ENCODE data around the gene HEPACAM. TPM values are rescaled to one million over a fixed set of nuclear protein-coding genes. Genes with fewer than 3 reads are reported as not detected.

HEPACAM gene
- total RNA-seq, 1 donor from 2014 or later: not detected

DNA sequence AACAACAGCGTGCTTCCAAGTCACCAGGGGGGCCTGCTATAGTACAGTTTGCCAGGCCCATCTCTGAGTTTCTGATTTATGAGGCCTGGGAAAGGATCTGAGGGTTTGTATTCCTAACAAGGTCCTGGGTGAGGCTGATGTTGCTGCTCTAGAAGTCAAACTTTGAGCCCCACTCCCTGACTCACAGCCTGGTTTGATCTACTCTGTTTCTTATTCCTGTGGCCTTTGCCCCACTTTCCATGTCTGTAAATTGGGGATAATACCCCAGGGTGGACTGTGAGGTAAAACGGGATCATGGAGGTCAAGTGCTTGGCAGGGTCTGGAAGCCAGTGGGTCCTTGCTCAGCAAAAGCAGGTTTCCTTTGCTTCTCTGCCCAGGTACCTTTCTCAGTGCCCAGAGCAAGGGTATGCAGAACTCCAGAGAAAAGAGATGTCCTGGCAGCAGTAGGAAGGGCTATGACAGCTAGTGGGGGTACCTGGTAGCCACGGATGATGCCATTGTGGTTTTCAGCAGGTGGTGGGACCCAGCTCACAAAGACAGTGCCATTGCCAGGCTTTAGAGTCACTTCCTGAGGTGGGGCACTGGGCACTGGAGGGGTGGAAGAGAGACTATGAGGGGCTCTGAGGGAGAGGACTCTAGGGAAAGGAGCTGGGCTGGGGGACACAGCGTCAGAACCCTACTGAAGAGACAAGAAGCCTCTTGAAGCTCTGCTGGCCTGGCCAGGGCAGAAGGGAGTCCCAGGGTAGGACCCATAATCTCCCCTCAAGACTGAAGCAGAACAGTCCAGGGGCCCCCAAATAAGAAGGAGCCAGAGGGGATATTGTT is 41.0 kb downstream of the HEPACAM start:
- H3K27me3 Mint-ChIP-seq (ENCODE audit: low read depth): peaks cover 13% of the 10 kb centered on the region
- H3K4me3 Mint-ChIP-seq (ENCODE audit: low read depth): no peak overlapping the region
- no peak overlapping the region for H3K27ac Mint-ChIP-seq
- intact Hi-C loops (cut with micrococcal nuclease): no loop called here
- no peaks in the 10 kb centered on the region for H3K36me3 Mint-ChIP-seq (ENCODE audit: low read depth)
- no peaks in the 10 kb centered on the region for H3K9me3 Mint-ChIP-seq
- no peaks in the 10 kb centered on the region for H3K4me1 Mint-ChIP-seq (ENCODE audit: low read depth)
- DNase-seq (ENCODE audit: low spot score): no peak

- no peak for DNase-seq (ENCODE audit: low spot score)
- intact Hi-C loops (cut with micrococcal nuclease): no loop called here
- Mint-ChIP-seq H3K9me3 (no peaks in the 10 kb centered on the region), H3K4me1 (ENCODE audit: low read depth) (no peaks in the 10 kb centered on the region), H3K27me3 (ENCODE audit: low read depth) (peaks cover 10% of the 10 kb centered on the region), H3K4me3 (ENCODE audit: low read depth) (no peak overlapping the region), H3K27ac (no peak overlapping the region), H3K36me3 (ENCODE audit: low read depth) (no peaks in the 10 kb centered on the region)
Observed at GRCh38 chr11:124893781-124894401, 42.0 kb downstream of the HEPACAM start.

GRCh38 chr11:124892750-124893454 is 42.9 kb downstream of the HEPACAM start:
- intact Hi-C loops (cut with micrococcal nuclease): no loop called here
- no peak overlapping the region for H3K4me3 Mint-ChIP-seq (ENCODE audit: low read depth)
- H3K27me3 Mint-ChIP-seq (ENCODE audit: low read depth): peaks cover 15% of the 10 kb centered on the region
- no peaks in the 10 kb centered on the region for H3K4me1 Mint-ChIP-seq (ENCODE audit: low read depth)
- no peaks in the 10 kb centered on the region for H3K36me3 Mint-ChIP-seq (ENCODE audit: low read depth)
- no peak overlapping the region for H3K27ac Mint-ChIP-seq
- DNase-seq (ENCODE audit: low spot score): no peak
- no peaks in the 10 kb centered on the region for H3K9me3 Mint-ChIP-seq

DNA sequence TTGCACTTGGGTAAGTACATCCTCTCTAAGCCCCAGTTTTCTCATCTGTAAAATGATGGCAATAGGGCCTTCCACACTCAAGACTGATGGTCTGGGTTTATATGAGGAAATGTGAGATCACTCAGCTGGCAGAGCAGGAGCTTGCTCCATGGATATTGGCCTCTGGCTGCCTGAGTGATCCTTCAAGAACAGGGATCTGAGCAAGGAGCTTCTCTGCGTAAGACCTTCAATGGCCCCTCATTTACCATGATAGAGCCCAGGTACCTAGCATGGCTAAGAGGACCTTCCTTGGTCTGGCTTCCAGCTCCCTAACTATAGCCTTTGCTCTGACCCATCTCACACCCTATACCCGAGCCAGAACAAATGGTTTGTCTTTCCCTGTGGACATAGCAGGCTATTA is 43.7 kb downstream of the HEPACAM start:
- no peaks in the 10 kb centered on the region for H3K36me3 Mint-ChIP-seq (ENCODE audit: low read depth)
- DNase-seq (ENCODE audit: low spot score): no peak

DNA sequence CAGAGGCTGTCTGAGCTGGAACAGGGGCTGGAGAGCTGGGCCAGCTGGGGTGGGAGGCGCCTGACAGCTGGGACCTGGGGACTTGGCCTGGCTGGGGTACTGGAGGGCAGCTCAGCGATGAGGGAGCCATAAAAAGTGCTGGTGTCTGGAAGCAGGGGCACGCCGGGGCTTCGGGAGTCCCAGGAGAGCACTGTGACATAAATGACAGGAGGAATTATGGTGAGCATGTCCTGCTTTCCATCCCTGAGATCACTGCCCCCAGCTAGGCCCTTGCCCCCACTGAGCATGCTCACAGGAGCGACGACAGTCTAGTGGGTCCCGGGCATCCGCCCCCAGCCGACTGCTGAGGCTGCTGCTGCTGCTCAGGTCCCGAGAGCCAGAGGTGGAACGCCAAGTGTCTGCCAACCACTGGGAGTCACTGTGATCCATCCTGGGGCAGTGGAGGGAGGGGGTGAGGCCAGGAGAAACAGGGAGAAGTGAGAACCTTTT is 44.4 kb downstream of the HEPACAM start:
- no peak overlapping the region for H3K27ac Mint-ChIP-seq
- DNase-seq (ENCODE audit: low spot score): no peak
- peaks cover 15% of the 10 kb centered on the region for H3K27me3 Mint-ChIP-seq (ENCODE audit: low read depth)
- intact Hi-C loops (cut with micrococcal nuclease): no loop called here
- H3K36me3 Mint-ChIP-seq (ENCODE audit: low read depth): no peaks in the 10 kb centered on the region
- no peaks in the 10 kb centered on the region for H3K4me1 Mint-ChIP-seq (ENCODE audit: low read depth)
- no peaks in the 10 kb centered on the region for H3K9me3 Mint-ChIP-seq
- H3K4me3 Mint-ChIP-seq (ENCODE audit: low read depth): no peak overlapping the region

More for the DNA sequence above, 43.7 kb downstream of the HEPACAM start:
- Mint-ChIP-seq H3K9me3 (no peaks in the 10 kb centered on the region), H3K4me1 (ENCODE audit: low read depth) (no peaks in the 10 kb centered on the region), H3K4me3 (ENCODE audit: low read depth) (no peak overlapping the region), H3K27ac (no peak overlapping the region), H3K27me3 (ENCODE audit: low read depth) (peaks cover 15% of the 10 kb centered on the region)
- intact Hi-C loops (cut with micrococcal nuclease): no loop called here

GRCh38 chr11:124890683-124891372 is 45.0 kb downstream of the HEPACAM start:
- Mint-ChIP-seq H3K4me3 (ENCODE audit: low read depth) (no peak overlapping the region), H3K36me3 (ENCODE audit: low read depth) (no peaks in the 10 kb centered on the region), H3K9me3 (no peaks in the 10 kb centered on the region), H3K27me3 (ENCODE audit: low read depth) (peaks cover 15% of the 10 kb centered on the region), H3K4me1 (ENCODE audit: low read depth) (no peaks in the 10 kb centered on the region), H3K27ac (no peak overlapping the region)
- no peak for DNase-seq (ENCODE audit: low spot score)
- intact Hi-C loops (cut with micrococcal nuclease): no loop called here

GRCh38 chr11:124890151-124890550 is 45.7 kb downstream of the HEPACAM start:
- intact Hi-C loops (cut with micrococcal nuclease): no loop called here
- DNase-seq (ENCODE audit: low spot score): no peak
- no peaks in the 10 kb centered on the region for H3K36me3 Mint-ChIP-seq (ENCODE audit: low read depth)
- H3K4me1 Mint-ChIP-seq (ENCODE audit: low read depth): no peaks in the 10 kb centered on the region
- H3K27me3 Mint-ChIP-seq (ENCODE audit: low read depth): peaks cover 17% of the 10 kb centered on the region
- H3K27ac Mint-ChIP-seq: no peak overlapping the region
- no peaks in the 10 kb centered on the region for H3K9me3 Mint-ChIP-seq
- H3K4me3 Mint-ChIP-seq (ENCODE audit: low read depth): no peak overlapping the region

- Mint-ChIP-seq H3K9me3 (no peaks in the 10 kb centered on the region), H3K27ac (no peak overlapping the region), H3K36me3 (ENCODE audit: low read depth) (no peaks in the 10 kb centered on the region), H3K4me1 (ENCODE audit: low read depth) (no peaks in the 10 kb centered on the region), H3K4me3 (ENCODE audit: low read depth) (no peak overlapping the region), H3K27me3 (ENCODE audit: low read depth) (peaks cover 17% of the 10 kb centered on the region)
- DNase-seq (ENCODE audit: low spot score): no peak
- intact Hi-C loops (cut with micrococcal nuclease): no loop called here
Observed at GRCh38 chr11:124889191-124890091, 46.4 kb downstream of the HEPACAM start.

DNA sequence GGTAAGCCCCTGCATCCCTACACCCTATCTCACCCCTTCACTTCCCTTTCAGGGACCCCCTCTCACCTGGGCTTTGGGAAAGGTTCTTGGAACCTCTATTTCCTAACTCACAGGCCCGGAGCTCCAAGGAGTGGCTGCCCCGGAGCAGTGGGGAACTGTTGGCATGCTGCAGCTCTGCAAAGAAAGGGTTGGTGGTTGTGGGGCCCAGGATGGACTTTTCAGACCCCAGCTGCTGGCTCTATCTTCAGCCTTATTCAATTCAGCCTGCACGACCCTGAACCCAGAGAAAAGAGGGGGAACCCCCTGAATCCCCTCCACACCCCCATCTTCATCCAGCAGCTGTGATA is 48.2 kb downstream of the HEPACAM start:
- peaks cover 15% of the 10 kb centered on the region for H3K27me3 Mint-ChIP-seq (ENCODE audit: low read depth)
- no peaks in the 10 kb centered on the region for H3K4me1 Mint-ChIP-seq (ENCODE audit: low read depth)
- intact Hi-C loops (cut with micrococcal nuclease): no loop called here
- no peak overlapping the region for H3K4me3 Mint-ChIP-seq (ENCODE audit: low read depth)
- no peaks in the 10 kb centered on the region for H3K36me3 Mint-ChIP-seq (ENCODE audit: low read depth)
- H3K9me3 Mint-ChIP-seq: no peaks in the 10 kb centered on the region
- DNase-seq (ENCODE audit: low spot score): no peak
- H3K27ac Mint-ChIP-seq: no peak overlapping the region

DNA sequence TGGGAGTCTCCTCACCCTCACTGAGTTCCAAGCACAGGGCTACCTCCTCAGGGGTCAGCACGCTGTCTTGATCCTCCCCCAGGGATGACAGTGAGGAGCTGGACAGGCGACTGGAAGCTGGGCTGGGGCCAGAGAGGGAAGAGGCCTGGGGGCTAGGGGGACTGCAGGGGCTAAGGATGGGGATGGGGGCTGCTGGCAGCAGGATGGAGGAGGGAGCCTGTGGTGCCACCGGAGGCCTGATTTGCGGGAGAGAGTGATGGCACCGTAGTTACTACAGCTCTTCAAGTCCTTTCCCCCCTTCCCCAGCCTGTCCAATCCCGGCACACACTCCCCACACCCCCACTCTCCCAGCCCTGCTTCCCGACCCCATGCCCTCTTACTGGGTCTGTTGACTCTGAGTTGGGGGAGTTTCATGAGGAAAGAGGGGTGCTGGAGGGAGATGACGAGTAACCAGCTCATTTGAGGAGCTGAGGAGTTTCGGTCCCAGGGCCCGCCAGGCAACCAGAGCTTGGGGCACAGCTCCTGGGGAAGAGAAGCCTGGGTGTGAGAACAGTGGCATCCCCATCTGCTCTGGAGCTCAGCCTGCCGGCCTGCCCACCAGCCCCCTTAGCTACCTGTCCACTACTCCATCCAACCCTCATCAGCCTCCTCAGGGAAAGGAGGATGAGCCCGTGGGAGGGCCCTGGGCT is 48.7 kb downstream of the HEPACAM start:
- no peaks in the 10 kb centered on the region for H3K4me1 Mint-ChIP-seq (ENCODE audit: low read depth)
- DNase-seq (ENCODE audit: low spot score): no peak
- intact Hi-C loops (cut with micrococcal nuclease): no loop called here

GRCh38 chr11:124886476-124886875 is 49.4 kb downstream of the HEPACAM start:
- Mint-ChIP-seq H3K9me3 (no peaks in the 10 kb centered on the region), H3K27ac (no peak overlapping the region), H3K4me3 (ENCODE audit: low read depth) (no peak overlapping the region), H3K27me3 (ENCODE audit: low read depth) (peaks cover 12% of the 10 kb centered on the region), H3K36me3 (ENCODE audit: low read depth) (no peaks in the 10 kb centered on the region), H3K4me1 (ENCODE audit: low read depth) (no peaks in the 10 kb centered on the region)
- intact Hi-C loops (cut with micrococcal nuclease): no loop called here
- DNase-seq (ENCODE audit: low spot score): no peak

More for the DNA sequence above, 48.7 kb downstream of the HEPACAM start:
- Mint-ChIP-seq H3K9me3 (no peaks in the 10 kb centered on the region), H3K36me3 (ENCODE audit: low read depth) (no peaks in the 10 kb centered on the region), H3K4me3 (ENCODE audit: low read depth) (no peak overlapping the region), H3K27me3 (ENCODE audit: low read depth) (peaks cover 12% of the 10 kb centered on the region), H3K27ac (no peak overlapping the region)
